MV-4-11 (cell line): ENCODE results near the gene ENKUR.
"Not testable (repeated sequence)": the region's sequence is repeated elsewhere in the genome, so short reads cannot be mapped to it uniquely, and the experiment has no call there.

Experiments
- DNase-seq: peaks from one replicate; lab custom pipeline; 2025; lab: John Stamatoyannopoulos, UW

Gene ENKUR

DNA sequence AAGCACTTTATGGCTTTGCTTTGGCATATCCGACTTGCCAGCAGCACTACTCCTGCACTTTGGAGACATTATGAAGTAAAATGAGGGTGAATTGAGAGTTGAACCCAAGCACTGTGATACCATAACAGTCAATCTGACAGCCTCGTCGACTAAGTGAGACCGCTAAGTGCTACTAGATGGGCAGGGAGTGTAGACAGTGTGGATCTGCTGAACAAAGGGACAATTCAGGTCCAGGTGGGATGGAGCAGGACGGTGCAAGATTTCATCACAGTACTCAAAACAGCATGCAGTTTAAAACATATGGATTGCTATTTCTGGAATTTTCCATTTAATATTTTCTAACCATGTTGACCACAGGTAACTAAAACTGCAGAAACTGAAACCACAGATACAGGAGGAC lies 42.8 kb downstream of the ENKUR start:
- no peak for DNase-seq

DNA sequence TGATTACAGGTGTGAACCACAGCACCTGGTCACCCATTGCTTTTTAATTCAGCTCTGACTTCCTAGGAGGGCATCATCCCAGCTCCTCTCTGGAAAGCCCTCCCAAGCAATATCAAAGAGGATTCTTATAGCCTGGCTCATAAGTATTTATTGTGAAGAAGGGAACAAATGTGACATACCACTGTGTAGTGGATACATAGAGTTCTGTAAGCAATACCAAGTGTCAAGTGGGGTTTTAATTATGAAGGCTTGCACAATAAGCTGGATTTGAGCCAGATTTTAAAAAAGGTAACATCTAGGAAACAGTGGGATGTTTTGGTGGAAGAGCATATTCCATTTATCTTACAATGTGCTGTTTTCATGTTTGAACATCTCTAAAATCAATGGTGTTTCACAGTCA lies 44.6 kb downstream of the ENKUR start:
- no peak for DNase-seq

DNA sequence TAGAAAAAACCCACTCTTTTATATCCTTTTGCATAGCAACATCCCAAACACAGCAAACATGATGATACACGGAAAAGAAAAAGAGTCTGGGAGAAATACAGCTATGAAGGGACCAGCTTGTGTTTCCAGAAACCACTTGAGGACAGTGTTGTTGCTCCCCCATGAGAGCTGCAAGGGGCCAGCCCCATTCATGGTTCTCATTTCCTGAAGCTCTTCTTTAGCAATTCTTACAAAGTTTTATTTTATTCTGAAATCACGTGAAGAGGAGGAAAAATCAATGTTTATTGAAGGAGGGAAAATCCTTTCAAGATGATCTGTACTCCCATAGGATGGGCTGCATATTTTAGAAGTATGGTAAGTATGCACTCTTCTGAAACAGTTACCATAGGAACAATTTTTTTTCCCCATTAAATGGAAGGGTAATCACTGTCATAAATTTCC lies 46.1 kb downstream of the ENKUR start:
- DNase-seq, result no peak

DNA sequence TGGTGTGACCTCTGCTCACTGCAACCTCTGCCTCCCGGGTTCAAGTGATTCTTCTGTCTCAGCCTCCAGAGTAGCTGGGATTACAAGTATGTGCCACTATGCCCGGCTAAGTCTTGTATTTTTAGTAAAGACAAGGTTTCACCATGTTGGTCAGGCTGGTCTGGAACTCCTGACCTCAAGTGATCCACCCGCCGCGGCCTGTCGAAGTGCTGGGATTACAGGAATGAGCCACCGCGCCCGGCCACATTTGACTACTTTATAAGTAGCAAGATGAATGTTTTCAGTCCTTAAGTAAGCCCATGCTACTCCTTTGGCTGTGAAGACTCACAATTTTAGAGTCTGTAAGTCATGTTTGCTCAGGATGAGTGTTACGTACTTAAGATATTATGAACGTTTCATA lies 47.0 kb downstream of the ENKUR start:
- DNase-seq, result not testable (repeated sequence)

DNA sequence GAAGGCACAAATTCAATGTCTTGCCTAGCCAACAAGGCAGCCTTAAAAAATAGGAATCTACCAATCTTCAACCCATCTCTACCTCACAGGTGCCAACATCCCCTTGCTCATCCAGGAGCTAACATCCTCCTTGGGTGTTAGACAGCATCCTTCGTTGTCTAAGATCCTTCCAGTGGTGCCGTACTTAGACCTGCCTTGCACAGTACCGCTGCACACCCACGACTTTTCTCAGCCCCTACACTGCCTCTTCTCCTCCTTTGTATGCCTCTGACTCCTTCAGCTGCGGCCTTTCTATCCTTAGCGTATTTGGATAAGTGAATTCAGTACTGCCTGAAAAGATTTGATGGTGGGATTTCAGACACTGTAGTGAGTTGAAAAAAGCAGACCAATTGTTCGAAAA lies 47.6 kb downstream of the ENKUR start:
- no peak for DNase-seq

DNA sequence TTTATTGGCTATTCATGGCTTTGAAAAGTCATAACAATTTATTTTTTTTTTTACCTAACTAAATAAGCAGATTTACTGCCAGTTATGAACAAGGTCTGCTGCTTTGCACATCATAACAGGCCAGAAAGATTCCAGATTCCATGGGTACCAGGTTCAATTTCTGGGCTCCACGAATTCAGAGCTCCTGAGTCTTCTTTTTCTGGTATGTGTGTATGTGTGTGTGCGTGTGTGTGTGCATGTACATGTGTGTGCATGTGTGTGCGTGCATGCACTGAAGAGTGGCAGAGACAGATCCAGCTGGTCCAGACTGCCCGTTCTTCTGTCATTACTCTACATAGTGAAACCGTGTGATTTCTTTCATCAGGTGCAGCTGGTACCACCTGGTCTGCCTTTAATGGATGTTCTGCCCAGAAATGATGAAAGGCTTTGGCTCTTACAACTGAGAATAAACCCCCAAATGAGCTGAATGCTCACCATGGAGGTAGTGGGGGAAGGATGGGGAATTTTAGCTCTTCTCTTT lies 48.9 kb downstream of the ENKUR start:
- no peak for DNase-seq

DNA sequence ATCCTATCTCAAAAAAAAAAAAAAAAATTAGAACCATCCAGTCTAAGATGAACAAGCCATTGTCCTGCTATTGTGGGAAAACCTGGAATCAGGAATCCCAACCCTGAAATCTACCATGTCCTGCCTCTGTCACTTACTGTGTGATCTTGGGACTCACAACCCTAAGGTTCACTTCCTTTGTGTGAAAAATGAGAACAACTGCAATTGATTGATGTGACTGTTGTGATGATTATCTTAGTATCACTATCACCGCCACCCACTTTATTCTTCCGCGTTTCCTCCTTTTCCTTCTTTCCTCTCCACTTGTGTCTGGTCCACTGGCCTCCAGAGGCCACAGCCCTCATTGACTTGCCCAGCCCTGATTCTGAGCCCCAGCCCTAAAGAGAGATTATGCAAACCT lies 50.9 kb downstream of the ENKUR start:
- DNase-seq, result no peak

DNA sequence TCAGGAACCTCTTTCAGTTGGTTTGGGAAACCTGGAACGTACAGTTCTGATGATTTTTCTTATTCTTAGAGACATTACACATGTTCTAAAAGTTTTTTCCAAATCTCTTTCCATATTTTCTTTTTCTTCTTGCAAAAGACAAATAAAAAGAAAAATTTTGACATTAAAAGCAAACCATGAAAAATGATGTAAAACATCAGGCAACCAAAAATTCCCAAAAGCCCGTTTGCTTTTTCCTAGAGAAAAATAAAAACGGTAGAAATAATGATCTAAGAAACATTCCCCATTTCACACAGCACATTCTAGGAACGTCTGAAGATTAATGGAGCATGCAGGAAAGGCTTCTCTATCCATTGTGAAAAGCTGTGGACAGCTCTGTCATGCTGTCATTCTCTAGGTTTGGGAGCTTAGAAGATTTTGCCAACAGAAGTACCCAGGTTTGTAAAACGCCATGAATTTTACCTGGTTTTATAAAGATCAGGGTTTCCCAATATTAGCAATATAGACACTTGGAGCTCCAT lies 52.4 kb downstream of the ENKUR start:
- no peak for DNase-seq

DNA sequence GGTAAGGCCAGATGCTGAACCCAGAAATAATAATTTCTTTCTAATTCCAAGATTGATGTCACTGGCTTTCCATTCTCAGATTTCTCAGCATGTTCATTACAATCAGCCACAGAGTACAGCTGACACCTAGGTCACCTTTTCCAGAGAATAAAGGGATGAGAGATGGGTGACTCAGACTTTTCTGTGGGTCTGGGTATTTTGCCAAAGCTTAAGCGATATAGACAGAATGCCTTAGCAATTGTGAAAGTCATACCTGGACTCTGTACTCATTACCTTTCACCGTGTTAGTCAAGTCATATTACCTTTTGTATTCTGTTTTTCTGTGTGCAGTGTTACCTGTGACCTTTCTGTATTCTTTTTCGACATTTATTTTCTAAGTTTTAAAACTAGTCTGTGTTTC lies 53.0 kb downstream of the ENKUR start:
- DNase-seq, result no peak

DNA sequence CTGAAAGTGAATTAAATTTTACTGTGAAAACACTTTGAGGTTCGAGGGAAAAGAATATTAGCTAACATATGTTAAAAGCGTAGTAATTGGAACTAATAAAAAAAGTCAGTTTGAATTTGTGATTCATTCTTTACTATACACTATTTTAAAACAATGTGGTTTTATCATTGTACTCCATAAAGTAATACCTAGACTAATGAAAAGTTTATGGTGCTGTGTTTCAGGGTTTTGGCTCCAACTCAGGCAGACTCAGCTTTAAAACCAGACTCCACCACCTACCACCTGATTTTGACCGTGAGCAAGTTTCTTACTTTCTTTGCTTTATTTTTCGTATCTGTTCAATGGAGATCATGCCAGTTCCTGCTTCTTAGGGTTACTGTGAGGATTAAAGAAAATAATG lies 54.4 kb downstream of the ENKUR start:
- DNase-seq, result no peak

DNA sequence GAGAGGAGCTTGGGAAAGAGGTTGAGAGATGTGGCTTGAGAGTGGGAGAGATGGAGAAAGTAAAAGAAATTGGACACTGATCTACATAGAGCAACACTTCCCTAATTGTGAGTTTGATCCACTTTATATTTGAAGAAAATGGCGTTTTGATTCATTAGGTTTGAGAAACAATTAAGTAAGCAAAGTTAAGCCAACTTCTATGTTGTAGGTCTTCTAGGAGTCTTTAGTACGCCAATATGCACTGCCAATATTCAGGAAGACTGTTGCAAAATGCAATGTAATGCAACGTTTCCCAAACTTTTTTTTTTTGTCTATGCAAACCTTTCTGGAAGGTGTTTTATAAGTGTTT lies 56.6 kb downstream of the ENKUR start:
- no peak for DNase-seq

DNA sequence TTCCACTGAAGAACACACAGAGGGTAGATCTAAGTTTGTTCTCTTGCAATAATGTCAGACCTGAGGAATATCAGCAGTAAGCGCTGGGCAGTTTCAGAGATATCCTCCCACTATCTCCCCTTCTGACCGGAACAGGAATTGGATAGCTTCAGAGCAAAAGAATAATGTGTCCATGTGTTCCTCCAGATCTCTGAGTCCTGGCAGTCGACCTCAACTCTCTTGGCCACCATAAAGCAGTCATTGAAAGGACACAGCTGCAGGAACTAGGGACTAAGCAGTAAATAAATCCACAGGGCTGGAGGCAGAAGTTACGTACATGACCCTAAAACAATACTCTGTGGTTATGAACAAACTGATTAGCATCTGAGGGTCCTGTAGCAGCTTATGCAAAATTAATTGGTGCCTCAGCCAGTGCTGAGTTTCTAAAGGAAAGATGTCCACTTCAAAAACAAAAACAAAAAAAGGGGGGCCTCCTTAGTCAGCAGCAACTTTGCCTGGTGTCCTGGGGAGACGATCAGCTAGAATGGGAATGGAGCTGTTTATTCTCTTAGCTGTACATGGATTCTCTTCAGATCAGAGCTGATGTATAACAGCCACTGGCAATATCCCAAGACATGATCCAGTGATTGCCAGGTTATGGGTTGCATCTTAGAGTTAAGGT lies 57.1 kb downstream of the ENKUR start:
- DNase-seq, result no peak

DNA sequence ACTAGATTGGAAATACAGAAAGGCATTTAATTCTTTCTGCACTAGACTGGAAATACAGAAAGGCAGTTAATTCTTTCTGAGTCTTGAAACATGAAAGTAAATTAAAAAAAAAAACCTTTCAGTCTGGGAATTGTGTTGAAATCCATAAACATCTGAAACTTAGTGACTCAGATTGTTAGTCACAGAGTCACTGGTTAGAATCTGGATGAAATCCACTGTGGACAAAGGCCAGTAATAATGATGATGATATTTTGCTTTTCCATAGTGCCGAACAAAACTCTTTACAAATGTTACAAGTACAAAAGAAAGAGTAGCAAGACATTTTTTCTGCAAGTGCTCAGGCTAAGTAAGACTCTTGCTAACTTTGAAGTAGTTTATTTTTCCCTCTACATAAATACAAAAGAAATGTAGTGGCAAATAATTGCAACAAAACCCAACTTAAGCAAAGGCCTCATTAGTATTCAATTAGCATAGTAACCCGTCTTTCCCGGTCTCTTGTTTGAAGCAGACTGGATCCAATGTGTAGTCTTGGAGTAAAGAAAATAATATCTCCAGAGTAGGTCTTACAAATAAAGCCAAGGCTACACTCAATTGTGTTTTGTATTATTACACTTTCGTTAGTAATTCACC lies 57.8 kb downstream of the ENKUR start:
- no peak for DNase-seq

DNA sequence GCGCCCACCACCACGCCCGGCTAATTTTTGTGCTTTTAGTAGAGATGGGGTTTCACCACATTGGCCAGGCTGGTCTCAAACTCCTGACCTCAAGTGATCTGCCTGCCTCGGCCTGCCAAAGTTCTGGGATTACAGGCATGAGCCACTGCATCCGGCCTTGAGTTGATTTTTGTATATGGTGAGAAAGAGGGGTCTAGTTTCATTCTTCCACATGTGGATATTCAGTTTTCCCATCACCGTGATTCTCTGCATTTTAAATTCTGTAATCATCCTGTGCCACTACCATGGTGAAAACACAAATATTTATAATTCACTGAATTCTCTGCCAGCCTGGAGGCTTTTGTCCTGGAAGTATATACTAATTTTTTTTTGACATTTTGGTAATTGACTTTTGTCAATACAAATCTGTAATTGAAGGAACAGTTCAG lies 58.3 kb downstream of the ENKUR start:
- not testable (repeated sequence) for DNase-seq

DNA sequence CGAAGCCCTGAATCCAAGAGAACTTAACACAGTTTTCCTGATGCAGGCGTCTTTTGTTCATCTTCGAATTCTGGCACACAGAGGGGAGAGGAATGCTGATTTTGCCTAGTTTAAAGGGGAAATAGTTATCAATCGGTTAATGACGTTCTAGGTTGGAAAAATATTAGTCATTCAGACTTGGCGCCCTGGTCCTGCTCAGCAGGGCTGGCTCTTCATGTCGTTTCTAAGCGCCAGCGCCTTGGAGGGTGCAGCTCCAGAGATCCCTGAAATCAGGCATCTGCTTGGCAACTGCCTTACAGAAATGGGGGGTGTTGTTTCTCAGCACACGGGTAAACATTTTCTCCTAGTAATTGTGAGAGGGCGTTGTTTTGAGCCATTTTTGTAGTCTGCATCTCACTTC lies 62.3 kb downstream of the ENKUR start:
- DNase-seq, result no peak

DNA sequence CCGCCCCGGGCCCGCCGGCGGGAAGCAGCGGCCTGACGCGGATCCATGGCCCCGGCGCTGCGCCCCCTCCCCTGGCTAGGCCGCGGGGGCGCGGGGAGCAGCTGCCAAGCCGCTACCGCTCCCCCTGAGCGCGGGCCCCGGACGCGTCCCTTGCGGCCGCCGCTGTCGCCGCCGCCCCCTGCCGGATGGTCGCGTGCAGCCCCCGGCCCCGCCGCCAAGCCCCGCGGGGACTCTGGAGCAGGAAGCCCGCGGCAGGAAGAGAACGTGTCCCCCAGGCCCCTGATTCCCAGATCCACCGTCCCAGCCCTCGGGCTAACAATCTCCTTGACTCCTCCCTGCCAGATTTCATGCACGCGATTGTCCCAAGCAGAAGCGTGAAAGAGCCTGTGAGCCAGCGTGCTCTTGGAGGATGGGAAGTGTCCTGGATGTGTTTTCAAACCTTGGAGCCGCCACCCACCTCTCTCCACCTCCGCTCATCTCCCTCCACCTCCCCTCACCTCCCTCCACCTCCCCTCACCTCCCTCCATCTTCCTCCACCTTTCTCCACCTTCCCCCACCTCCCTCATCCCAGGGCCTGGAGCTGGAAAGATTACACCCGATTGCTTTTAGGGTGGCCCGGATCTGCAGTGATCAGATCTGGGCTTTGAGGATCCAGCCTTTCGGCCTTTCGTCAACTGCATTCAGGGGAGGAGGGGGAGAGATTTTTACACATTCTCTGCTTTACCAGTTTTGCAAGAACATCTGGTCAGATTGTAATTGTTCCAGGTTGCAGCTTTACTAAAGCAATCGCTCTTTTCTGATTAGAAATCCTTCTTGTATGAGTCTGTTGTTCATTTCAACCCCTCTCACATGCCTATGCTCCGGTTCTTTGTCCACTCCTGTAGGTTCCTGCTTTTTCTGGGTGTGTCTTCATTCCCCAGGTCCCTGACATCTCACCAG lies 63.0 kb downstream of the ENKUR start:
- DNase-seq, result no peak

DNA sequence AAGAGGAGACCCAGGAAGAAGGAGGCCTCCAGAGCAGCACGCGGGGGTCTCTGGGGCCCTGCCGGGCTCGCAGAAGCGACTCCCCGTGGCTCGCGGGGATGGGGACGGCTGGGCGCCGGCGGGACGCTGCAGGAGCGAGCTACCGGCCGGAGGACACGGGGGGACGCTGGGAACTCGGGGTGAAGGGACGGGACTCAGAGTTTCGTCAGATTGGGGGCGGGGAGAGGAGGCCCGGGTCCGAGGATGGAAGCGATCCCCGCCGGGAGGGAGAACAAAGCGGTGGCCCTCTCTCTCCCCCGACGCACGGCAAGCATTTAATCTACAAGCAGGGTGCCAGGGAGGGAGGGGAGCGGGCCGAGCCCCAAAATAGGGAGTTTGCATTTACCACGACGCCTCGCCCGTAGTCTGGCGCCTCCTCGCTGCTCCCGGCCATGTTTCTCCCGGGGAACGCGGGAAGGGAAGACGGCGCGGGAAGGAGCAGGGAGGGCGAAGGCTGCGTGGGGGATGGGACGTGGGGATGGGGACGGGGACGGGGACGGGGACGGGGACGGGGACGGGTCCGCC lies 63.7 kb downstream of the ENKUR start, which contains the start of gene PRTFDC1:
Gene PRTFDC1, minus strand, starts transcription at position 464 of the 564 bp plus-strand sequence. Its CDS starts 31 bp downstream, at position 433.
- no peak for DNase-seq

DNA sequence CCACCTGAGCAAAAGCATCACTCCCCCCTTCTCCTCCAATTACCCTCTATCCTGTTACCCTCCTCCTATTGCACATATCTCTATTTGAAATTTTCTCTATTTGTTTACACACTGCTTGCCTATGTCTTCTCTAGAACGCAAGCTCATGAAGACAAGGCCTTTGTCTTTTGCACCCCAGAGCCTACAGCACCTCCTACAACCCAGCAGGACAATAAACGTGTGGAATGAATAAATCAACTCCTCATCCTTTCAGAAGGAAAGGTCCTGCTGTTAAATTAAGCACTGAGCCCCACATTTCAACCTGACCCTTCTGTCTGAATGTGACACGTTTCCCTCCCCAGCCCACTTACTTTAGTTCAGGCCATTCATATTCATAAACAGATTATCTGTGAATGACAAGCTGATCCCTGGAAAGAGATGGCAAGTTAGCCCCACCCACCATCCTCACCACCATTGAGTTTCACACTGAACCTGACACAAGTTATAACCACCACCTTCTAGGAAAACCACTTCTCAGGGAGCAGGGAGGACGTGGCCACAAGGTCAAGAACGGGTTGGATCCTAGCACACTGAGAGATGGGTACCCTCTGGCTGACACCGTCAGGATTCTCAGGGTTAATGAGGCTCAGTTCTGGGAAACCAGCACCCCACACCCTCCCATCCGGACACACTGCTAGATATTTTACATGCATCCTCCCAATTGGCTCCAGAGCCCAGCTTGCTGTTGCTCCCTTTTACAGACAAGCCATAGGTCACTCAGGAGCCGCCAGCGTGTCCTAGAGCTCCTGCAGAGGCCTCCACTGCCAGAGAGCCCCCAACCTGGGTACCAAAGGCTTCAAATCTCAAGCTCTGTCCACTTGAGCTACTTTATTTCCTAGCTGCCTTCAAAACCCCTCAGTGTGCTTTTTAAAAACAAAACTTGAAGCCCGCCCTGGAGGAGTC lies 64.5 kb downstream of the ENKUR start:
- no peak for DNase-seq

DNA sequence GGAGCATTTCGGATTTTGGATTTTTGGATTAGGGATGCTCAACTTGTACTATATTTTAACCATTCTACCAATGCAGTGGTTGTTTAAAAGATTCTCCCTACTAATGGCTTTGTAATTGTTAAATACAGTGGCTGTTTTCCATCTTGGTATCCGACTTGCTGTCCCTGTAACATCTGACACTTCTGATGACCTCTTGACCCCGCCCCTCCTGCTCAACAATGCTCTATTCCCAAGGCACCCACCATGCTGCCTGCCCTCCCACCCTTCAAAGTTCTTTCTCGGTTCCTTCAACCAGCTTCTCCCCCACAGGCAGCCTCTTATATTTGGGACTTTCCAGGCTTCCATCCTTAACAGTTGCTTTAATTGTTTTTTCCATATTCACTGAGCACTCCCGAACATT lies 65.5 kb downstream of the ENKUR start:
- DNase-seq, result no peak

DNA sequence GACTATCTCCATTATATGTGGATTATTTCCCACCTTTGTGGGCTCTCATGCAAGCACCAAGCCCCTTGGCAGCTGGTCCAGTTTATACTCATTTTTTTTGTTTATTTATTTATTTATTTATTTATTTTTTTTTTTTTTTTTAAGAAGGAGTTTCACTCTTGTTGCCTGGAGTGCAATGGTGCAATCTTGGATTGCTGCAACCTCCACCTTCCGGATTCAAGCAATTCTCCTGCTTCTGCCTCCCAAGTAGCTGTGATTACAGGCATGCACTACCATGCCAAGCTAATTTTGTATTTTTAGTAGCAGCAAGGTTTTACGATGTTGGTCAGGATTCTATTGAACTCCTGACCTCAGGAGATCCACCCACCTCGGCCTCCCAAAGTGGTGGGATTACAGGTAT lies 66.3 kb downstream of the ENKUR start:
- DNase-seq, result no peak
